GM12891 (cell line): Measurements from ENCODE around the gene CT45A3.

ENCODE experiments used
- PAX5 ChIP-seq: IDR thresholded peaks from 2 replicates; pipeline ENCODE4 v1.6.1; 2011; ENCODE audit warnings: low read length, moderate library complexity, mild to moderate bottlenecking; ENCODE audit not compliant: insufficient read depth, severe bottlenecking
- POLR2A ChIP-seq: IDR thresholded peaks from 2 replicates; pipeline ENCODE4 v1.6.1; 2011; ENCODE audit warnings: low read depth, low read length, control low read depth
- POLR2AphosphoS5 ChIP-seq: IDR thresholded peaks from 2 replicates; pipeline ENCODE4 v1.6.1; 2011; ENCODE audit warnings: low read depth, low read length, control low read depth
- TAF1 ChIP-seq: IDR thresholded peaks from 2 replicates; pipeline ENCODE4 v1.6.1; 2011; ENCODE audit warnings: low read depth, low read length, control low read depth

GRCh38 chrX:135713795-135714194 is 54.2 kb downstream of the CT45A3 start:
- TF ChIP-seq POLR2A (no peak), TAF1 (no peak), POLR2AphosphoS5 (no peak), PAX5 (no peak)
